GM12874 (cell line): ENCODE measurements around the gene RBM47.

Experiments used
- TF ChIP-seq, protein P1 (sequence below): IDR thresholded peaks from 2 replicates; pipeline ENCODE4 v1.5.1; 2011; ENCODE audit warnings: low read depth, mild to moderate bottlenecking, control low read depth, low read length, moderate library complexity; ENCODE audit not compliant: insufficient read depth

The RBM47 gene

DNA sequence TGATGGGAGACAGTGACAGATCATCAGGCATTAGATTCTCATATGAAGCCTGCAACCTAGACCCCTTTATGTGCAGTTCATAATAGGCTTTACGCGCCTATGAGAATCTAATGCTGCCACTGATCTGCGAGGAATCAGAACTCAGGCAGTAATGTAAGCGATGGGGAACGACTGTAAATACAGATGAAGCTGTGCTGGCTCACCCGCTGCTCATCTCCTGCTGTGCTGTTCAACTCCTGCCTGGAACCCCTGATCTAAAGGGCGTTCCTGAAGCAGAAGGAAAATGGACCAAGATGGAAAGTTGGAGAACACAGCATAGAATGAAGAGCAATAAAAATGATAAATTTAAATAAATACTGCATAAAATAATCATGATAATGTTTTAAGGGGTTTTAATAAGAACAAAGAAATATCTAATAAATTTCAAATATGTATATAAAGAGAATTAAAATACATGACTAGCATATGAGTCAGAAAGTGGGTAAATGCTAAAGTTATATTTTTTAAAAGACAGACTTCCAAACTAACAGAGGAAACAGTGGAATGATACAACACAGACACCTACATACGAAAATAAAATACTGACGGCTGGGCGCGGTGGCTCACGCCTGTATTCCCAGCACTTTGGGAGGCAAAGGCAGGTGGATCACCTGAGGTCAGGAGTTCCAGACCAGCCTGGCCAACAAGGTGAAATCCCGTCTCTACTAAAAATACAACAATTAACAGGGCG, 59.2 kb downstream of the RBM47 start:
- TF ChIP-seq, protein P1, sequence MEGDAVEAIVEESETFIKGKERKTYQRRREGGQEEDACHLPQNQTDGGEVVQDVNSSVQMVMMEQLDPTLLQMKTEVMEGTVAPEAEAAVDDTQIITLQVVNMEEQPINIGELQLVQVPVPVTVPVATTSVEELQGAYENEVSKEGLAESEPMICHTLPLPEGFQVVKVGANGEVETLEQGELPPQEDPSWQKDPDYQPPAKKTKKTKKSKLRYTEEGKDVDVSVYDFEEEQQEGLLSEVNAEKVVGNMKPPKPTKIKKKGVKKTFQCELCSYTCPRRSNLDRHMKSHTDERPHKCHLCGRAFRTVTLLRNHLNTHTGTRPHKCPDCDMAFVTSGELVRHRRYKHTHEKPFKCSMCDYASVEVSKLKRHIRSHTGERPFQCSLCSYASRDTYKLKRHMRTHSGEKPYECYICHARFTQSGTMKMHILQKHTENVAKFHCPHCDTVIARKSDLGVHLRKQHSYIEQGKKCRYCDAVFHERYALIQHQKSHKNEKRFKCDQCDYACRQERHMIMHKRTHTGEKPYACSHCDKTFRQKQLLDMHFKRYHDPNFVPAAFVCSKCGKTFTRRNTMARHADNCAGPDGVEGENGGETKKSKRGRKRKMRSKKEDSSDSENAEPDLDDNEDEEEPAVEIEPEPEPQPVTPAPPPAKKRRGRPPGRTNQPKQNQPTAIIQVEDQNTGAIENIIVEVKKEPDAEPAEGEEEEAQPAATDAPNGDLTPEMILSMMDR, result no peak

DNA sequence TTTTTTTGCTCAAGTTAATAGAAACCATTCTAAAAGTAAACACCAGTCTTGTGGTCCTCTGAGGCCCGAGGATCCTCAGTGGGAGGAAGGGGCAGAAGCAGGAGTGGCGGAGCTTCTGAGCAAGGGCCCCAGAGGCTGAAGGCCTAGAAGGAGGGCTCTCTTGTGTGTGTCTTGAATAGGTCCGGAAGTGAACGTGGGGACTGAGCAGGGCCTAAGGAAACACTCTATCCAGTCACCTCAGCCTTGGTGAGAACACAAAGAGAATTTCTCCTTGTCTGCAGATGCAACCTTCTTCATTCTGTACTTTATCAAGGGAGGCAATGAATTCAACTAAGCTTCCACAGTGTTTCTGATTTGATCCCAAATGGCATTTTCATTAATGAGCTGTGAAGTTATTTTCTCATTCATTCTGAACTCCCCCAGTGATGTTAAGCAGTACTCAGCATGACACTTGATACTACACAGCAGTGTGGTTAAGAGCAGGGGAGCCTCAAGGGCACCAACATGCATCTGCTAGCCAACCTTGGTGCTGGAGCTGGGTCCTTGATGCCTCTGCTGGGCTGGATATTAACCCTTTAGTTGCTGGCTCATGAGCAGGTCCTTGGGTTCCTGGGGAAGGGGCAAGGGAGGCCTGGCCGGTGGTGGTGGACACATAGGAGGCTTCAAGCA, 64.7 kb downstream of the RBM47 start:
- TF ChIP-seq, protein P1, result no peak

DNA sequence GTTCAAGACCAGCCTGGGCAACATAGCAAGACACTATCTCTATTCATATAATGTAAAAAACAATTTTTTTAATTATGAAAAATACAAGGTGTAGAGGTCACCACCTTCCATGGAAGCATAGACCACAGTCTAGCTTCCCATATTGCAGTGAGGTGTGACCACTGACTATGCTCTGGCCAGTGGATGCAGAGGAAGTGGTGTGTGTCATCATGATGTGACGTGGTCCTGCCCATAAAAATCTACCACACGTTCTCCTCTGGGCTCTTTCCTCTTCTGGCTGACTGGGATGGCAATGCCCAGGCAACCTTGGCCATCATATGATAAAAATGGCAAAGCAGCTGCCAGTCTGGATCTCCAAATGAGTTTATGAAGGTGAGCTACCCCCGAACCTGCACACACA, 65.7 kb downstream of the RBM47 start:
- TF ChIP-seq, protein P1, result no peak

DNA sequence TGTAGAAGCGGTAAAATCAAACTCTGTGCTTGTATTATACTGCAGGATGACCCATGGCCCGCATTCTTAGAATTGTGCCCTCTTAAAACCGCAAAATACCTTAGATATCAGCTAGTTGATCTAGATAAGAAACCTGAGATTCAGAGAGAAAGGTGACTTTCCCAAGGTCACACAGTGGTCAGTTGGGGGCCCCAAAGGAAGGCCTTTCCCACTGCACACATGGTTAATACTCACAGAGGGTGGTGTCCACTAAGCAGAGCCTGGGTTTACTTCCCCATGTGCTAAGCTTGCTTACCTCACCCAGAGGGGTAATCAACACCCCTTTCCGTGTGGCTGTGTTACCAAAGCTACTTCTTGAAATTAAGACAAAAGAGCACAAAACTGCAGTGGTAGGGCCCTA, 66.3 kb downstream of the RBM47 start:
- TF ChIP-seq, protein P1, result no peak

DNA sequence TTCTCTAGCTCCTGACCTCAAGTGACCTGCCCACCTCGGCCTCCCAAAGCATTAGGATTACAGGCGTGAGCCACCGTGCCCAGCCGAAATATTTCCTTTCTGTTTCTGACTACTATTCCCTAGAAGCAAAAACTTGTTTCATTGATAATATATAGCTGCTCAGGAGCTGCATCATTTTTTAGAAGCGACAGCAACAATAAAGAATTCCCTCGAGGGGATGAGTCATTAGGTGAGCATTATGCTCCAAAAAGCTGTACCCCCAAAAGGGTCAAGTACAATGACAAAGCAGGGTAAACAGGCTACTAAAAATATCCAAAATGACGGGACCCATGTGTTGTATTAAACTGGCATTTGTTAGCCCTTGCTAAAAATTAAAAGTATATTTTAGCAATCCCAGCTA, 67.0 kb downstream of the RBM47 start:
- TF ChIP-seq, protein P1, result no peak

DNA sequence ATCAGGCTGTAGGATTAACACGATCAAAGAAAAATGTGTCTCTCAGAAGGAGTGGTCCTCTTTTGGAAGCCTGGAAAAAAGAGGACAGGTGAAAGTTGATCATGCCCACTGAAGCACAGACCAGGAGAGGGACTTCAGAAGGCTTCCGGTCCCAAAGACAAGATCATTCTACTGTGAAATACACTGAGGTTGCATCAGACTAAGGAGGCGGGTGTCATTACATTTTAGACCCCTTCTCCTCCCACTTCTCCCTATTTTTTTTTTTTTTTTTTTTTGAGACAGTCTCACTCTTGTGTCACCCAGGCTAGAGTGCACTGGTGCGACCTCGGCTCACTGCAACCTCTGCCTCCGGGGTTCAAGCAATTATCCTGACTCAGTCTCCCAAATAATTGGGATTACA, 67.5 kb downstream of the RBM47 start:
- TF ChIP-seq, protein P1, result no peak

DNA sequence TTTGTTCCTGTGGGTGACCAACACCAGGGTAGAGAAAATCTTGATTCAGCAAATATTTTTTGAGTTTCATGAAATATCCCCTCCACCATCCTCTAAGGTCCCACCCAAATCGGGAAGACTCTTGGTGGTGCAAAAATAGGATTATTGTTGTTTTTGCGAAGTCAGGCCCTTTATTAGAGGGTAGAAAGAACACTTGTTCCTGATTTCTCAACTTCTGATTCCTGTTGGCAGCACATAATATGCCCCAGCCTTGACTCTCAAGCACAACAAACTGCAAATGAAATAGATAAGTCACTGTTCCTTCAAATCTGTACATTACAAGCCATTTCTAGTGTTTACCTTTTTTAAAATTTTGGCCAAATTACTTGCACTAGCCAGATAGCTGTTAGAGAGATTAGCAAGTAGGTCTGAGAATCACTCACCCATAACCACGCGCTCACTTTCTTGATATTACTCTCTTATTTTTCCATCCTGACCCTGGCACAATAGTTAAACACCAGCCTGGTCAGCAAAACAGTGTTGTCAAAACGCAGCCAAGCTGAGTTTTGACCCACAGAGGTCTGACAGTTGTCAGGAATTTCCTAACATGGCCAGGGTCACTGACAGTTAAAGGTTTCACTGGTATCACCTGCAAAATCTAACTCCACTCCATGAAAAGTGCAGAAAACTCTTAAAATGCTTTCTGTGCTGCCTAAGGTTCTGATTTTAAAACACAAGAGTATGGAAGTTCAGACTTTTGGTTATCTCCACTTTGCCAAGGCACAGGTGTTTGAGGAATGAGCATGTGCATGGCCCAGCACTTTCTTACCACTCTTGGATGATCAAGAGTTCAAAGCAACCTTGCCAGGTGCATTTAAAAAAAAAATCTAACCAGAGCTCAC, 69.8 kb downstream of the RBM47 start:
- TF ChIP-seq, protein P1, result no peak
